Chondrocyte (in vitro differentiated cells): ENCODE results near the gene MYRIP. TPM values are rescaled to one million over a fixed set of nuclear protein-coding genes. Genes with fewer than 3 reads are reported as not detected.

Experiments
- DNase-seq: peaks from one replicate; pipeline ENCODE4 v3.0.0; 2021; ENCODE audit warnings: mixed read lengths, low spot score
- H3K27ac Mint-ChIP-seq: one replicate; pipeline ENCODE4 v1.8.0; 2021; ENCODE audit warnings: mild to moderate bottlenecking, moderate library complexity, mixed read lengths; ENCODE audit not compliant: unreplicated experiment
- H3K27me3 Mint-ChIP-seq: 2 replicates; pipeline ENCODE4 v1.8.0; 2021; ENCODE audit warnings: low read depth, mixed read lengths
- H3K36me3 Mint-ChIP-seq: 2 replicates; pipeline ENCODE4 v1.8.0; 2021; ENCODE audit warnings: low read depth, mixed read lengths
- H3K4me1 Mint-ChIP-seq: 2 replicates; pipeline ENCODE4 v1.8.0; 2021; ENCODE audit warnings: low read depth, mild to moderate bottlenecking, mixed read lengths
- H3K4me3 Mint-ChIP-seq: one replicate; pipeline ENCODE4 v1.8.0; 2021; ENCODE audit warnings: mild to moderate bottlenecking, moderate library complexity, mixed read lengths; ENCODE audit not compliant: unreplicated experiment
- H3K9me3 Mint-ChIP-seq: 2 replicates; pipeline ENCODE4 v1.8.0; 2021; ENCODE audit warnings: low read depth, mixed read lengths
- total RNA-seq: library from RNA; stranded (reverse); gene quantifications from 3 replicates; pipeline ENCODE4 v1.2.1, GENCODE V29; 2021
- TF ChIP-seq, protein P1 (sequence below): fragments of 200-600 bp; sonication (generic); IDR thresholded peaks from 2 replicates; pipeline ENCODE4 v1.5.0; 2021; ENCODE audit warnings: antibody characterized with exemption, mild to moderate bottlenecking, moderate library complexity

Gene MYRIP
- total RNA-seq, 1 donor from 2014 or later = 0.12 TPM

DNA sequence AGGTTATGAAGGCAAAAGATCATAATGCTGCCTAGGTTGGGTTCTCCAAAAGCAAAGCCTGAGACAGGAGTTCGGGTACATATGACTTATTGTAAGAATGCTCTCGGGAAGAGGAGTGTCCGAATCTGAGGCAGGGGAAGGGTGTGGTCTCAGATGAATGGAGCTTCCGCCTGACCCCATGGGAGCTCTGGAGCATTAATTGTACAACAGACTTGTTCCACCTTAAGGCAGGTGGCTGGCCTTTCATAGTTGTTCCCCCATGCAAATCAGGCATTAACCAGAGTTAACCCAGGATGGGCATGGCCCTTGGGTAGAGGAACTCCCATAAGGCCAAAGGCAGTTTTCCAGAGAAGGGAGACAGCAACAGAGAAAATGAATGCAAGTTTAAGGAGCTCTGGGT, 170.6 kb downstream of the MYRIP start:
- no peaks in the 10 kb centered on the region for H3K4me1 Mint-ChIP-seq
- peaks cover 4% of the 10 kb centered on the region for H3K27me3 Mint-ChIP-seq
- TF ChIP-seq, protein P1, sequence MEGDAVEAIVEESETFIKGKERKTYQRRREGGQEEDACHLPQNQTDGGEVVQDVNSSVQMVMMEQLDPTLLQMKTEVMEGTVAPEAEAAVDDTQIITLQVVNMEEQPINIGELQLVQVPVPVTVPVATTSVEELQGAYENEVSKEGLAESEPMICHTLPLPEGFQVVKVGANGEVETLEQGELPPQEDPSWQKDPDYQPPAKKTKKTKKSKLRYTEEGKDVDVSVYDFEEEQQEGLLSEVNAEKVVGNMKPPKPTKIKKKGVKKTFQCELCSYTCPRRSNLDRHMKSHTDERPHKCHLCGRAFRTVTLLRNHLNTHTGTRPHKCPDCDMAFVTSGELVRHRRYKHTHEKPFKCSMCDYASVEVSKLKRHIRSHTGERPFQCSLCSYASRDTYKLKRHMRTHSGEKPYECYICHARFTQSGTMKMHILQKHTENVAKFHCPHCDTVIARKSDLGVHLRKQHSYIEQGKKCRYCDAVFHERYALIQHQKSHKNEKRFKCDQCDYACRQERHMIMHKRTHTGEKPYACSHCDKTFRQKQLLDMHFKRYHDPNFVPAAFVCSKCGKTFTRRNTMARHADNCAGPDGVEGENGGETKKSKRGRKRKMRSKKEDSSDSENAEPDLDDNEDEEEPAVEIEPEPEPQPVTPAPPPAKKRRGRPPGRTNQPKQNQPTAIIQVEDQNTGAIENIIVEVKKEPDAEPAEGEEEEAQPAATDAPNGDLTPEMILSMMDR = no peak
- no peaks in the 10 kb centered on the region for H3K36me3 Mint-ChIP-seq
- H3K4me3 Mint-ChIP-seq = no peak overlapping the region
- no peaks in the 10 kb centered on the region for H3K9me3 Mint-ChIP-seq
- H3K27ac Mint-ChIP-seq = no peak overlapping the region
- DNase-seq = no peak

DNA sequence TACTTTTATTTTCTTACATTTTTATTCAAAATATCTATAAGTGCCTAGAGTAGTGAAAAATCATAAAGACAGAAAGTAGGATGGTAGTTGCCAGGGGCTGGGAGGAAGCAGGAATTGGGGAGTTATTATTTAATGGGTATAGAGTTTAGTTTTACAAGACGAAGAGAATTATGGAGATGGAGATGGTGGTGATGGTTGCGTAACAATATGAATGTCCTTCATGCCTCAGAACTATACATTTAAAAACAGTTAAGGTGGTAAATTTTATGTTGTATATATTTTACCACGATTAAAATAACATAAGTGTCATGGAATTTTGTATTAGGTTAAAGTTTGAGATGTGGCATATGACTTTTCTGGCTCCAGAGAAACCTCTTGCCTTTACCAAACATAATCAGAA, 171.4 kb downstream of the MYRIP start:
- no peaks in the 10 kb centered on the region for H3K36me3 Mint-ChIP-seq
- H3K4me1 Mint-ChIP-seq = no peaks in the 10 kb centered on the region

DNA sequence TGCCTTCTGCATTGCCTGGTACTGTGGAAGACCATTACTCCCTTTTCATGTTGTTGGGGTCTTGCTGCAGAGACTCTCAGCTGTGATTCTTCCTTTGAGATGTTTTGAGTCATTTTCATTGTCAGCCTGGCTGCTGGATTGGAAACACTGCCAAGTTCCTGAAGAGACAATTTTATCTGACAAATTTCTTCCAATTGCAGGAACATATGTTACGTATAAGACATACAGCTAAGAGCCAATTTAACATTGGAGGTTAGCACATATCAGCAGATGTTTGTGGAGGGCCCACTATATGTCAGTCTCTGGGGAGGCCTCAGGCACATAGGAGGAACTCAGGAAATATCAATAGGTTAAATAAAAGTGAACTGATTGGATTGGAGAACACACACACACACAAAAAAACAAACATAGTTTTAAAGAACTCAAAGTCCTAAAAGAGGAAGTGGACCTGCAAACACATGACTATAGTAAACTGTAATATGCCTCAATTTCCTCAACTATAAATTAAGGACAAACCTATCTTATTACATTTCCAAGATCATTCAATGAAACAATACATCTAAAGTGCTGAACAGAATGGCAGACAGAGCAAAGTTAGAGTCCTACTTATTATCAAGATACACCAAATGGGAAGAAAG, 172.3 kb downstream of the MYRIP start:
- no peak for DNase-seq
- Mint-ChIP-seq H3K27ac (no peak overlapping the region), H3K9me3 (peaks cover 2% of the 10 kb centered on the region), H3K36me3 (no peaks in the 10 kb centered on the region), H3K27me3 (peaks cover 4% of the 10 kb centered on the region), H3K4me1 (no peaks in the 10 kb centered on the region), H3K4me3 (no peak overlapping the region)
- TF ChIP-seq, protein P1 = no peak

More for the DNA sequence above, 171.4 kb downstream of the MYRIP start:
- Mint-ChIP-seq H3K4me3 (no peak overlapping the region), H3K9me3 (no peaks in the 10 kb centered on the region), H3K27ac (no peak overlapping the region), H3K27me3 (peaks cover 4% of the 10 kb centered on the region)
- DNase-seq = no peak
- TF ChIP-seq, protein P1 = no peak

DNA sequence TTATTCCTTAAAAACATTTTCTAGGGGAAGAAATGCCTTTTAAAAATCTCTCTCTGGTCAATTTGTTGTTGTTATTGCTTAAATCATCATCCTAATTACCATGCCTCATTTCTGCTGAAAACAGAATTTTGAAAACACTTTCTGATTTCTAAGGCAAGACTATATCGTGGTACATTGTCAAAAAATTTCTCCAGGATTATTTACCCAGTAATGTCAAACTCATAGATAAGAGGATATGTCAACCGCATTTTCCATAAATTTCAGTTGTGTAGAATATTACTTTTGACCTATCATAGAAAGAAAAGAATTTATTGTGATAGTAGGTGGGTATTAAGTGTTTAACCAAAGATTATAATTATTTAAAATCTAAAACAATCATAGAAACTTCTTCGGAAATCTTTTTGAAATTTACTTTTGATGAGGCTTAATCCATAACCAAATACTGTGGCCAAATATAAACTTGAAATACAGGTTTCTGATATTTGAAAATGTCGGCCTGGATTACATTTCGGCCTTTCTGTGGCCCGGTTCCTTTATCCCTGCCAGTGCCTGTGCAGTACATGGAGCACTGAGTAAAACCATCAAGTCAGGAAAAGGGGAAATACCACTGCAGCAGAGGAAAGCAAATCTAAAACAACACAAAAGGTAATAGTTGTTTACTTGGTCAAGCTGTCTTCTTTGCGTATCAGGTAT, 173.4 kb downstream of the MYRIP start:
- H3K27me3 Mint-ChIP-seq = peaks cover 4% of the 10 kb centered on the region
- TF ChIP-seq, protein P1 = no peak
- no peak overlapping the region for H3K27ac Mint-ChIP-seq
- H3K4me3 Mint-ChIP-seq = no peak overlapping the region
- DNase-seq = no peak
- no peaks in the 10 kb centered on the region for H3K36me3 Mint-ChIP-seq
- H3K4me1 Mint-ChIP-seq = no peaks in the 10 kb centered on the region
- peaks cover 6% of the 10 kb centered on the region for H3K9me3 Mint-ChIP-seq

DNA sequence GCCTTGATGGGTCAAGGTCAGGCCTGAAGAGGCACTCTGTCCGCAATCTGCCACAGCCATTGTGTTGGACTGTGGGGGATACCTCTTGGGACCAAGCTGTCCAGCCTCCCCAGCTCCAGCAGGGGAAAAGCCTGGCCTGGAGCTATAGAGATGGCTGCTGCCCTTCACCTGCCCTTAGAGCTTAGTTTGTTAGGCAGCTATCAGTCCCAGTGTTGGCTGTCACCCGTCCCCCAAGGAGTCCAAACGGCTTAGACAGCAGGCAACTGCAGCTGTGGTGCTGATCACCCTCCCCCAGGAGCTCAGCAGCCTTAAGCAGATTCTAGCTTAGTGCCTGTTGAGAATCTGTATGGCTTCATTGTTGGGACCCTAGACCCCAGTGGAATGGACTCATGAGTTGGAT, 180.3 kb downstream of the MYRIP start:
- H3K4me3 Mint-ChIP-seq = no peak overlapping the region
- no peaks in the 10 kb centered on the region for H3K27me3 Mint-ChIP-seq
- H3K36me3 Mint-ChIP-seq = peaks cover 3% of the 10 kb centered on the region
- H3K4me1 Mint-ChIP-seq = no peaks in the 10 kb centered on the region
- TF ChIP-seq, protein P1 = no peak
- H3K27ac Mint-ChIP-seq = no peak overlapping the region
- peaks cover 43% of the 10 kb centered on the region for H3K9me3 Mint-ChIP-seq
- peak; percentile 48 for DNase-seq
